Measurements from ENCODE around the gene MGARP.

- TF ChIP-seq POLR2A (IDR thresholded peaks at IDR 0.05) (no peak), EP300 (IDR thresholded peaks at IDR 0.05) (no peak), CTCF (IDR thresholded peaks at IDR 0.05) (no peak)
These were observed 31.9 kb upstream of the MGARP start for GRCh38 chr4:139311909-139312308.

Measured in ovary (tissue), 3 donors.